Retinal pigment epithelial cell (primary cell): ENCODE measurements around the gene TRIP4.
A peak's percentile ranks its signal among the peaks of the same experiment; 100 is the strongest.
"Not testable (repeated sequence)": the region's sequence is repeated elsewhere in the genome, so short reads cannot be mapped to it uniquely, and the experiment has no call there.

Experiments
- DNase-seq: peaks from one replicate; pipeline ENCODE4 v3.0.0-alpha.2; 2010; ENCODE audit warnings: low read depth
- H3K4me3 ChIP-seq: 2 replicates; pipeline ENCODE4 v1.5.1; 2011; ENCODE audit warnings: mild to moderate bottlenecking, low read length, control low read depth, moderate library complexity
- CTCF ChIP-seq: conservative IDR thresholded peaks from 2 replicates; pipeline ENCODE4 v1.5.1; 2011; ENCODE audit warnings: low read depth, low read length, control low read depth, inconsistent platforms

The TRIP4 gene

GRCh38 chr15:64356710-64357040 lies 31.0 kb upstream of the TRIP4 start:
- TF ChIP-seq CTCF: no peak
- H3K4me3 ChIP-seq: peak overlapping the region; percentile 95
- no peak for DNase-seq

GRCh38 chr15:64361259-64361658 lies 26.4 kb upstream of the TRIP4 start:
- no peak overlapping the region for H3K4me3 ChIP-seq
- no peak for TF ChIP-seq CTCF
- DNase-seq: no peak

GRCh38 chr15:64369078-64369607 lies 18.5 kb upstream of the TRIP4 start:
- DNase-seq: no peak
- no peak for TF ChIP-seq CTCF
- H3K4me3 ChIP-seq: no peak overlapping the region

GRCh38 chr15:64371383-64371782 lies 16.3 kb upstream of the TRIP4 start:
- not testable (repeated sequence) for H3K4me3 ChIP-seq

GRCh38 chr15:64373360-64373759 lies 14.3 kb upstream of the TRIP4 start:
- no peak for DNase-seq
- no peak overlapping the region for H3K4me3 ChIP-seq
- TF ChIP-seq CTCF: no peak

More at GRCh38 chr15:64371383-64371782, 16.3 kb upstream of the TRIP4 start:
- DNase-seq: not testable (repeated sequence)

- peak overlapping the region; percentile 85 for H3K4me3 ChIP-seq
- no peak for TF ChIP-seq CTCF
- no peak for DNase-seq
These were observed 8.2 kb upstream of the TRIP4 start for GRCh38 chr15:64379216-64379960.

- DNase-seq: not testable (repeated sequence)
- H3K4me3 ChIP-seq: peak overlapping the region; percentile 85
These were observed 7.3 kb upstream of the TRIP4 start for GRCh38 chr15:64380130-64380870.

GRCh38 chr15:64381000-64381751 lies 6.5 kb upstream of the TRIP4 start, which contains the start of gene PCLAF:
Gene PCLAF (minus strand): TSS chr15:64381441. CDS start chr15:64381371, 70 bp downstream.
- peak within 1 kb of the TSS; percentile 85 for H3K4me3 ChIP-seq
- peak; percentile 88 for DNase-seq
- TF ChIP-seq CTCF: no peak
